RPMI7951 (cell line): Measurements from ENCODE around the gene HNRNPDL. TPM values are rescaled to one million over a fixed set of nuclear protein-coding genes. Genes with fewer than 3 reads are reported as not detected.
"Not testable (repeated sequence)": the region's sequence is repeated elsewhere in the genome, so short reads cannot be mapped to it uniquely, and the experiment has no call there.

Source experiments
- DNase-seq: peaks from one replicate; pipeline ENCODE4 v3.0.0-alpha.2; 2012; ENCODE audit warnings: low read depth
- total RNA-seq: library from RNA; depleted of rRNA; stranded (reverse); fragments of >200 nt; shearing (Covaris generic); gene quantifications from 2 replicates; pipeline ENCODE4 v1.2.3, GENCODE V29; 2014

The HNRNPDL gene
- total RNA-seq, 1 experiment from 2014 or later, result 227 TPM

DNA sequence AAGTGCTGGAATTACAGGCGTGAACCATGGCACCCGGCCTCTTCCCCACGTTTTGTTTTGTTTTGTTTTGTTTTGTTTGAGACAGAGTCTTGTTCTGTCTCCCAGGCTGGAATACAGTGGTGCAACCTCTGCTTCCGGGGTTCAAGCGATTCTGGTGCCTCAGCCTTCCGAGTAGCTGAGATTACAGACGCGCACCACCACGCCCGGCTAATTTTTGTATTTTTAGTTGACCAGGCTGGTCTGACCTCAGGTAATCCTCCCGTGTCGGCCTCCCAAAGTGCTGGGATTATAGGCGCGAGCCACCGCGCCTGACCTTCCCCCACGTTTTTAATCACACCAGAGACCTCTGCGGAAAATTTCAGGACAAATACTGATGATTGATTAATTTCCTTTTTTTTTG is 2.3 kb upstream of the HNRNPDL start:
- no peak for DNase-seq

DNA sequence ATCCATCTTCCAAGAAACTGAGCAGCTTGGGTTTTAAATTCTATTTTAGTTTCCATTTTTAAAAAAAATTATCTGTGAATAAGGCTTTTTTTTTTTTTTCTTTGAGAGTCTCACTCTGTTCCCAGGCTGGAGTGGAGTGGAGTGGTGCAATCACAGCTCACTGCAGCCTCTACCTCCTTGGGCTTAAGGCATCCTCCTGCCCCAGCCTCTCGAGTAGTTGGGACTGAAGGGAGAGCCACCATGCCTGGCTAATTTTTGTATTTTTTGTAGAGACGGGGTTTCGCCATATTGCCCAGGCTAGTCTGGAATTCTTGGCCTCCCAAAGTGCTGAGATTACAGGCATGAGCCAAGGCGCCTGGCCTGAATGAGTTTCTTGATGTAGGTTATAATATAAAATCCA is 1.6 kb upstream of the HNRNPDL start:
- DNase-seq, result no peak

GRCh38 chr4:82430964-82431745 is 893 bp upstream of the HNRNPDL start:
- DNase-seq, result no peak

DNA sequence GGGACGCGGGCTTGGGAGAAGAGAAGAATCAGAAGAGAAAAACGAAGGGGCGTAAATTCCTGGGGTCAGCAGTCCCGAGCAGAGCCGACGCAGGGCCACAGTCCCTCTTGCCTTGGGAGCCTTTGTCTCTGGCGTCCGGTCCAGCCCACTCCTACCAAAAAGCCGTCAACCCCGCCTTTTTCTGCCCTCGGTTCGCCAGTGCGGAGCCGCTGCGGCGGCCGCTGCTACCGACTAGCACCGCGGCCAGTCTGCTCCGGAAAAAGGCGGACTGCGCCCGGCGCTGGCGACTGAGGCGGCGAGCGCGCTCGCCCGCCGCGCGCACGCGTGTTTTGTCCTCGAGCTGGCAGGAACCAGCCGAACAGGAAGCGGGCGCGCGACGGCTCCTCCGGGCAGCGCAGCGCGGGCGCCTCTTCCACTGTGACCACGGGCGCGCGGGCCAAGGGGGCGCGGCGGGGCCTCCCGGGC is 502 bp downstream of the HNRNPDL start:
- no peak for DNase-seq

GRCh38 chr4:82428969-82429727 is 1.1 kb downstream of the HNRNPDL start:
- peak; percentile 85 for DNase-seq

DNA sequence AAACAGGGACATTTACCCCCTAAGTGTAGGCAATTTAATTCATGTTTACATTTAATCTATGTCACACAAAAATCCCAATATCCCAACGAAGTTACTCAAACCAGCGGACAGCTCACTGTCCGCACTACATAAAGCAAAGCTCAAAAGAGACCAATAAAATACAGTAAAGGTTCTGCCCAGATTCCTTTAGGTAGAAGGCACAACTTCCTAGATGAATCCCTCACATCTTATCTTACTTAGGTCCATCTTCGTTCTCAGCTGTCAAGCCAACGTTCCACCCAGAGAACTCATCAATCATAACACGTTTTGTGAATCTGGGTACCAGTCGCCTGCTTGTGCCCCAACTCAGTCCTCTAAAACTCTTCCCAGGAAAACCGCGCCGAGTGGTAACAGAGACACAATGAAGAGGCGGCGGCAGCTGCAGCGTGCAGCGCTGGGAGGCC is 1.7 kb downstream of the HNRNPDL start:
- no peak for DNase-seq

GRCh38 chr4:82425478-82425877 is 4.8 kb downstream of the HNRNPDL start:
- DNase-seq, result no peak

GRCh38 chr4:82423245-82424054 is 6.8 kb downstream of the HNRNPDL start:
- peak; percentile 35 for DNase-seq

DNA sequence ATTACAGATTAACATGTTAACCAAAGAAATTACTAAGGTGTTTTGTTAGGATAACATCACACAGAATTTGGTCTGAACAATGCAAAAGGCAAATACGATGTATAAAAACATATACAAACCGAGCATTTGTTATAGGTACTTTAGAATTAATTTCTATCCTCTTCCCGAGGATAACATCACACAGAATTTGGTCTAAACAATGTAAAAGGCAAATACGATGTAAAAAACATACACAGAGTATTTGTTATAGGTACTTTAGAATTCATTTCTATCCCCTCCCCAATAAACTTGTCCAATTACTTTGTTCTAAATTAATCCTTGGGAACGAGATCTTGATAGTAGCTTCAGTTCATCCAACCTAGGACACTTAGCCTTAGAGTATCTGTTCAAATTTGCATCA is 7.6 kb downstream of the HNRNPDL start:
- no peak for DNase-seq

DNA sequence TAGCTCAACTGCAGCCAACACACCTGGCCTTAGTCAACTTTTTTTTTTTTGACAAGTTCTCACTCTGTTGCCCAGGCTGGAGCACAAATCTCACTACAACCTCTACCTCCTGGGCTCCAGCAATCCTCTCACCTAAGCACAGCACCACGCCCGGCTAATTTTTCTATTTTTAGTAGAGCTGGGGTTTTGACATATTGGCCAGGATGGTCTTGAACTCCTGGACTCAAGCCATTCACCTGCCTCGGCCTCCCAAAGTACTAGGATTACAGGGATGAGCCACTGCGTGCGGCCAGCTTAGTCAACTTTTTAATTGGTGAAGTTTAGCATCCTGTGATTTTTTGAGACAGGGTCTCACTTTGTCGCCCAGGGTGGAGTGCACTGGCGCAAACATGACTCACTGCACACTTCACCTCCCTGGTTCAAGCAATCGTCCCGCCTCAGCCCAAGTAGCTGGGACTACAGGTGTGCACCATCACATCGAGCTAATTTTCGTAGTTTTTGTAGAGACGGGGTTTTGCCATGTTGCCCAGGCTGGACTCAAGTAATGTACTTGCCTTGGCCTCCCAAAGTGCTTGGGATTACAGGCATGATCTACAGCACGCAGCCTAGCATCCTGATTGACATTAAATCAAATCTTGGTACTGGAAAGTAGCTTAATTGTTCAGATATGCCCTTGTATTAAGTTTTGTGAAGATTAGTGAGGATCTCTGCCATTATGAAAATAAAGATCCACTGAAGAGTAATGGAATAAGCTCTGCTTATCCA is 8.3 kb downstream of the HNRNPDL start:
- no peak for DNase-seq

GRCh38 chr4:82419451-82419850 is 10.8 kb downstream of the HNRNPDL start:
- no peak for DNase-seq

- no peak for DNase-seq
Observed at GRCh38 chr4:82415922-82416365, 14.3 kb downstream of the HNRNPDL start.

GRCh38 chr4:82415061-82415460 is 15.2 kb downstream of the HNRNPDL start:
- DNase-seq, result not testable (repeated sequence)

GRCh38 chr4:82403725-82404124 is 26.5 kb downstream of the HNRNPDL start:
- DNase-seq, result no peak

DNA sequence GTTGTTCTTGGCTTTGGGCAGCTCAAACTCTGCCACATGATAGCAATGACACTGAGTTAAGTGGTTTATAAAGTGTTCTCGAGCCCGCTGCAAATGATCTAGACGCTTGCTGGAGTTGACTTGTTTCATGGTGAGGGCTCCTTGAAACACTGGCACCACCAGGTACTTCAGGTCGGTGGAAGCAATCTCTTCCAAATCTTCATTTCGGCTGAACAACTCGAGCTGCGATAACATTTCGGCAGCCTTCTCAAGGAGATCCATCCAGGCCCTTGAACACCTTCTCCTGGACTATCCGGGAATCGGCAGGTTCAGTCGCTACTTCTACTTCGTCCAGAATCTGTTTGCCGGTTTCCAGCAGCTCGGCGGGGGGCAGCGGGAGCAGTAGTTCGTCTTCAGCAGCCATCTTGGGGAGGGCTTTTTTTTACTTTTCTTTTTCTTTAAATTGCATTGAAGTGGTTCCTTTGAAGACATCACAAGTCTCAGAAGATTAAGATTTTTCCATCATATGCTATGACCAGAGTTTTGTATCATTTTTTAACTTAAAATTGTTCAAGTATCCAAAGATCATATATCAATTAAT is 28.0 kb downstream of the HNRNPDL start:
- no peak for DNase-seq

GRCh38 chr4:82401600-82401999 is 28.7 kb downstream of the HNRNPDL start:
- no peak for DNase-seq

GRCh38 chr4:82398263-82398662 is 32.0 kb downstream of the HNRNPDL start:
- no peak for DNase-seq

- DNase-seq, result no peak
Observed at GRCh38 chr4:82397527-82397926, 32.7 kb downstream of the HNRNPDL start.

- DNase-seq, result no peak
Observed at GRCh38 chr4:82394896-82395295, 35.4 kb downstream of the HNRNPDL start.

DNA sequence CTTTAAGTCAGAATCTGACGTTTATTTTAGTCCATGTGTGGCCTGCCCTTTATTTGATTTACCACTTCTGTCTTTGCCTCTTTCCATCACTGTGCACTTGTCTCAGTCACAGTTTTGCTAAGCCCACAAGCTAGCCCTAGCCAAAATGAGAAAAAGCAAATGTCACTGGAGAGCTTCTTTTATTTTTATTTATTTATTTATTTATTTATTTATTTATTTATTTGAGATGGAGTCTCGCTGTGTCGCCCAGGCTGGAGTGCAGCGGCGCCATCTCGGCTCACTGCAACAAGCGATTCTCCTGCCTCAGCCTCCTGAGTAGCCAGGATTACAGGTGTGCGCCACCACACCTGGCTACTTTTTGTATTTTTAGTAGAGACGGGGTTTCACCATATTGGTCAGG is 40.2 kb downstream of the HNRNPDL start:
- DNase-seq, result not testable (repeated sequence)

DNA sequence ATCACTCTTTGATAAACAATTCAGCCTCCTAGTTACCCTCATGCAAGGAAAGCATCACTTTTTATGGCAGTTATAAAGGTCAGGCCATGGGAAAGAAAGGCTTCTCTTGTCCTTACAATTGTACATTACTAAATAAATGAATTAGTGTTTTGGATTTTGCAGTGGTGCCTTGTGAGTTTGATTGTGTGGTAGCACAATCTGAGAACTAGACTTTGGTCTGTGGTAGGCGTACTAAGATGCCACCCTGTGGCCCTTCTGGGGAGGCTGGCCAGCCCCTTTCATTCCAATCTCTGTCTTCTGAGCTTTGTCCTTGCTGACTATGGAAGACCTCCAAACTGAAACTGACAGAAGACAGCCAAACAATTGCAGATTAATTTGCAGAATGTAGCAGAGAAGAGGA is 41.9 kb downstream of the HNRNPDL start:
- DNase-seq, result peak; percentile 15
